Measurements from ENCODE around the gene CSRP1.
"Not testable (repeated sequence)": the region's sequence is repeated elsewhere in the genome, so short reads cannot be mapped to it uniquely, and the experiment has no call there.

Gene CSRP1

GRCh38 chr1:201475915-201476669, 30.8 kb downstream of the CSRP1 start:
- DNase-seq: no peak

GRCh38 chr1:201475130-201475529, 31.8 kb downstream of the CSRP1 start:
- no peak for DNase-seq

- DNase-seq: no peak
Measured at GRCh38 chr1:201473296-201473695, 33.6 kb downstream of the CSRP1 start.

DNA sequence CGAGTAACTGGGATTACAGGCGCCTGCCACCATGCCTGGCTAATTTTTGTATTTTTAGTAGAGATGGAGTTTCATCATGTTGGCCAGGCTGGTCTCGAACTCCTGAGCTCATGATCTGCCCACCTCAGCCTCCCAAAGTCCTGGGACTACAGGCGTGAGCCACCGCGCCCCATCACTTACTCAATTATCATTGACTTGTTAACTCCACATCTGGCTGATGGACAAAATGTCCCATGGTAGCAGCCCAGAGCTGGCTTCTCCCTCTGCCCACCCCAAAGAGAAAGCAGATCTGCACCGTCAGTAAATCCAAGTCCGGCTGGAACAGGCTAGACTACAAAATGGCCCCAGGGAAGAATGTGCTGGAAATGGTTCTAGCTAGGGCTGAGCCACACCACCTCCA, 34.6 kb downstream of the CSRP1 start:
- DNase-seq: not testable (repeated sequence)

DNA sequence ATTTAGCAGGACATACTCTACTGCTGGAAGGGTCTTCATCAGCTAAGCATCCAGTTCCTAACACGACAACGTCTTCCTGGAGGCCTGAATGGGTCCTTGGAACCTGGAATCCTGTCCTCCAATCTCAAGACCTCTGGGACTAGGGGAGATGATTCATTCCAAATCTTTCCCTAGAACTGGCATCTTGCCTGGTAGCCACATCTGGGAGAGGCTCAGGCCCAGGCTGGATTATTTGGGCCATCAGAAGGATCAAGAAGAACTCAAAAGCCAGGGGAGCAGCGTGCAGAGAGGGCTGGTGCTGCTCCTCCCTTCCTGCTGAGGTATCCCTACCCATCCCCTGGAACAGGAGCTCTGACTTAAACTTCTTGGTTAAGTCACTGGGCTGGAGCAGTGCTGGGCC, 35.2 kb downstream of the CSRP1 start:
- no peak for DNase-seq

GRCh38 chr1:201470581-201470980, 36.3 kb downstream of the CSRP1 start:
- no peak for DNase-seq

DNA sequence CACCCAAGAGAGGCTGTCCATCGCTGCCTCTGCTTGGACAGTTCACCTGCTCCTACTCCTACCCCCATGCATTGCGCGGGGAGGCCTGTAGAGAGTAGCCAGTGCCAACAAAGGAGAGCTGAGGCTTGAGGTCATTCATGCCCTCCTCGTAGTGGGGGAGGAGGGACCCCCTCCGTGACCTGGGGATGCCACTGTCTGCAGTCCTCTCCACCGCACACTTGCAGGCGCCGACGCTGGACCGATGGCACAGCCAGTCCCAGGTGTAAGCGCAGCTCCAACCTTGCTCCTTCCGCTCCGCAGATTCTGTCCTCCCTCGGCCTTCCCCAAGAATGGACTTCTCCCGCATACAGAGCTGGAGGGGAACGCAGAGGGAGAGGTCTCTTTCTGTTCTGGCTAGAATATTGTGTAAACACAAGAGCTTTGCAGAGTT, 37.3 kb downstream of the CSRP1 start:
- no peak for DNase-seq

DNA sequence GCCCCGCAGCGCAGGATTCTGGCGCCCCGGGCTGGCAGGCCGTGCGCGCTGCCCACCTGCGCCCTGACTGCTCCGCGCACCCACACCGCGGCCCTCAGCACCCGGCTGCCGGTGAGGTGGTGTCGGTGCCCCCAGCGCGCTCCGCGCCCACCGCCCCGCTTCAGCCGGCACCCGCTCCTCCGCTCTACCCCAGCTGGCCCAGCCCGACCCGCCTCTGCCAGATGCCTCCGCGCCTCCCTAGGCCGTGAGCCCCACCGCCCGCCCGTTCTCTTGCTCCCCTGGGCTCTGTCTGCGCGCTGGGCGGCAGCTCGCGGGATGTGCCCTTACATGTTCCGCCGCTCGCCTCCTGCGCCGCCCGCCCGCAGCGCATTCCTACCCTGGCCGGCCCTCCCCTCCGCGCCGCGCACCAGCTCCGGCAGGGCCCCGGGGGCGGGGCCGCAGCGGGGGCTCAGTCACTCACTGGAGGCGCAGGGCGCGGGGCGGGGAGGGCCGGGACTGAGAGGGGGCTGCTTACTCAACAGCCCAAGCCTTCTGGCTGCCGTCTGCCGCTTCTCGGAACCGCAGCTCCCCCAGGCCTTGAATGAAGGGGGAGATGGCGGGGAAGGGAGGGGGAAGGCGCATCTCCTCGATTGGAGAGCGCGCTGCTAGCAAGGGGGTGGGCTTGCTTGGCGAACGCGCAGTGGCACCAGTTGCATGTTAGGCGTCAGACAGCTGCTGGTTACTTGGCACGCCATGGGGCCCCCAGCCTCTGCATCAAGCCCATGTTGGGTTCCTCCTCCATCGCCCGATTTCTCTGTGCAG, 37.9 kb downstream of the CSRP1 start, which contains the start of gene PHLDA3:
Gene PHLDA3 (minus strand): TSS at position 345 of the 801 bp plus-strand sequence. CDS start 402 bp downstream, outside the sequence.
- DNase-seq: peak; percentile 78

DNA sequence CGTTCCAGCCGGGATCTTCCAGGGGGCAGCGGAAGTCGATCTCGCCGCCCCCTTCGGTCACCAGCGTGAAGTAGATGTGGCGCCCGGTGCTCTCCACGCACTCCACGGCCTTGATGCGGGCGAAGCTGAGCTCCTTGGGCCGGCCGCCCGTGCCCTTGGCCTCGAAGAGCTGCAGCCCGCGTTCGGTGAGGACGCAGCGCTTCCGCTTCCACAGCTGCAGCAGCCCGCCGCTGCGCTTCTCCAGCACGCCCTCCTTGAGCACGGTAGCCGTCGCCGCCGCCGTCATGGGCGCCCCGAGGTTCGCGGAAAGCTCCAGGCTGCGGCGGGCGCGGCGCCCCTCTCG, 38.5 kb downstream of the CSRP1 start:
- DNase-seq: no peak

GRCh38 chr1:201466492-201466891, 40.4 kb downstream of the CSRP1 start:
- DNase-seq: no peak

DNA sequence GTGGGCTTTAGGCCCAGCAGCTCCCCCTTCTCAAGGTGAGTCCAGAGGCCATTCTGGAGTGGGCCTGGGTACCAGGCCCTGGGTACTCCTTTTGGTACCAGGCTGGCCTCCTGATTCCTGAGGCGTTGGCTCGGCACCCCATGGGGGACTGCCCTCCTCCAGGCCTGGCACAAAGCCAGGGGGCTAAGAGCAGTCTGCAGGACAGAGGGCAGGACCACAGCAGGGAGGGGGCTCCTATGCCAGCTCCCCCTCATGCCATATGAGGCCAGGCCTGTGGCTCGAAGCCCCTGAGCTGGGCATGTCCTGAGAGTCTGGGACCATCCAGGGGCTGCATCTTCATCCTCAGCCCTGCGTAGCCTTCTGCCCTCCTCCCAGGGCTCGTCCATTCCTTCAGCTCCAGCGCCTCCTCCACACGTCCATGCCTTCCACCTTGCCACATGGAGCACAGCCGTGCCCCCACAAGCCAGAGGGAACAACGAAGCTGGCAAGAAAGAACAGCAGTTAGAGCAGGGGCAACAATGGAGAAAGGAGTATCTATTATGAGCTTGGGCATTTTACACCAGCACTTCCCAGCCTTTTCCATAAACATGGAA, 41.1 kb downstream of the CSRP1 start:
- DNase-seq: no peak

DNA sequence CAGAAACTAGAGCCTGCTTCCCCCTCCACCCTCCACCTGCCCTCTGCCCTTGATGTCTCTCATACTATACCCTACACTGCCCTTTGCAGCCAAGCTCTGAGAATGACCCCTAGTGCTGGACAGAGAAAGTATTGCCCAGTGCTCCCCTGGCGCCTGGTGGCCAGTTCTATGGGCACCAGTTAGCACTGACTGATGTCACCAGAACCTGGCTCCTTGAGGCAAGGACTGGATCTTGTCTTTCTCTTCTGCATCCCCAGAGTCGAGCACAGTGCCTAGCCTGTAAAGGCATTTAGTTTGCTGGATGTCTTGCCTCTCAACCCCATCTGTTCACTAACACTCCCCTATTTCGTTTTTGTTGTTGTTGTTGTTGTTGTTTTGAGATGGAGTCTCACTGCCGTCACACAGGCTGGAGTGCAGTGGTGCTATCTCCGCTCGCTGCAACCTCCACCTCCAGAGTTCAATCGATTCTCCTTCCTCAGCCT, 43.8 kb downstream of the CSRP1 start:
- no peak for DNase-seq

DNA sequence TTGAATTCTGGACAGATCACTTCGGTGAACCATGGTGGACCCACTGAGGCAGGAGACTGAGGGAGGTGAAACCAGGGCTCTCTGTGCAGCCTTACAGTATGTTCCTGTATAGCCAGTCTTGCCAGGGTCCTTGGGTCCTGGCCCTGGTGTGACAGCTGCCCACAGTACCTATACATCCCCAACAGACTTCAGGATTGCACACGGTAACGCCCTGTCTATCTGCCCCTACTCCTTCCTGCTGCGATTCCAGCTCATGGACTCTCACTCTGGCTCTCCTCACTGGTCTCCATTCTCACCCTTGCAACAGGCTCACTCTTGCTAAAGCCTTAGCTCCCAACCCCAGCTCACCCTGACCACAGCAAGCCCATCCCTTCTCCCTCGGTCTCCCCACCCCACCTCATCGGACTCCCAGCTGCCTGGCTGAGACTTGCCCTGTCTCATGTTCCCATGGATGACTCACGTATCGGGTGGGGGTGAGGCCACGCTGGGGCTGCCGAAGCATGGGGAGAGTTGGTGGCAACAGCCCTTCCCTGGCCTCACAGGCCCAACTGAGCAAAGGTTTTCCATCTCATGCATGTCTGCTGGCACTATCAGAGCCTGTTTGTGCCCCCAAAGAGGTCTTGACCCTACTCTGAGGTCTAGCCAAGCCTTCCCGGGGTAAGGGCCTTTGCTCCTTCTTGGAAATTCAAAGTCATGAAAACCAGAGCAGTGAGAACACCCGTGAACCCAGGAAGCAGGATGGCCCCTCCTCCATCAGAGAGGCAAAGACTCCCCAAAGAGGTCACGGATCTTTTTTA, 45.1 kb downstream of the CSRP1 start:
- DNase-seq: no peak

GRCh38 chr1:201460814-201461644, 45.9 kb downstream of the CSRP1 start:
- DNase-seq: no peak

GRCh38 chr1:201459775-201460174, 47.1 kb downstream of the CSRP1 start:
- no peak for DNase-seq

DNA sequence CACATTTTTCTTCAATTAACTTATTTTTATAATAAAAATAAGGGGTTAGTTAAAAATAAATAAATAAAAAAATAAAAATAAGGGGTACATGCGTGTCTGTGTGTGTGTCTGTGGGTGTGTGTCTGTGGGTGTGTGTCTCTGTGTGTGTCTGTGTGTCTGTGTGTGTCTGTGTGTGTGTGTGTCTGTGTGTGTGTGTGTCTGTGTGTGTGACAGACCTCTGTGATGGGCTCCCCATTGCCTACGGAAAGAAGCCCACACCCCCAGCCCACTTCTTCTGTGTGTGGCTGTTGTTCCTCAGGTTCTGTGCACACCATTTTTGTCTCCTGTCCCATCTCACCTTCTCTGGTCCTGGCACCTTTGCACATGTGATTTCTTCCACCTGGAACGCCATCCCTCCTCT, 47.9 kb downstream of the CSRP1 start:
- DNase-seq: no peak

DNA sequence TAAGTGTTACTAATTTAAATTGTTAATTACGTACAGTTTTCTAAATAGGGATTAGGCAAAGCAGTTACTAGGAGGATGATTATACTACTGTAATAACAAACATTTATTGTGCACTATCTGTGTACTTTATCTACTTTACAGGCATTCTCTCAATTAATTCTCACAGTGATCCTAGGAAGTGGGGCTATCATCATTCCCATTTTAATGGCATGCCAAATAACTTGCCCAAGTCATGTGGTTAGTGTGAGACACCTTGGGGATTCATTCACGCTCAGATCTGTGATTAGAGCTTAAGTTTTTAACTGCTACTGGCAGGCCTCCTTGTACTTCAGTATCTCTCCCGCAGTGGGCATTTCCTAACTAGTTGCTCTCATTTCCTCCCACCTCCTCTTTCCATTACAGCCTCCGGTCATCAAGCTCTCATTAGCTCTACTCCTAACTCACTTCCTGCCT, 49.4 kb downstream of the CSRP1 start:
- no peak for DNase-seq

GRCh38 chr1:201456499-201457309, 50.2 kb downstream of the CSRP1 start:
- DNase-seq: no peak

- no peak for DNase-seq
Measured at GRCh38 chr1:201455098-201455497, 51.8 kb downstream of the CSRP1 start.

GRCh38 chr1:201454608-201455007, 52.3 kb downstream of the CSRP1 start:
- no peak for DNase-seq

DNA sequence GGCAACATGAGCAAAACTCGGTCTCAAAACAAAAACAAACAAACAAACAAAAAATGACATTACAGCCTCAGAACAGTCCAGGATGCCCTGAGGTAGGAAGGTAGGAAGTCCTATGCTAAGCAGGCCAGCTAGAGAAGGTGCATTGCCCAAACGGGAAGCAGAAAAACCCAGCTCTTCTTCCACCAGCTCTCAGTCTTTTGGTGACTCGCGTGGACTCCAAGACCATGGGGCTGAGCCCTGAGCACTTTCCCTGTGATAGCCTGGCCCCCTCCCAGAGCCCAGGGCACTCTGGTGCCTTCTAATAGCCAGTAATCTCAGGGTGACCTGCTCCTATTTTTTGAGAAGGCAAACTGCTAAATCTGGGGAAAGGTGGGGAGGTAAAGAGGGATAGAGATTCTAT, 54.1 kb downstream of the CSRP1 start:
- no peak for DNase-seq
